DMS 273 (cell line): ENCODE data around the gene ZDHHC14.

Experiments
- DNase-seq: peaks from one replicate; lab custom pipeline; 2025; ENCODE audit not compliant: unreplicated experiment; lab: John Stamatoyannopoulos, UW

ZDHHC14 gene

DNA sequence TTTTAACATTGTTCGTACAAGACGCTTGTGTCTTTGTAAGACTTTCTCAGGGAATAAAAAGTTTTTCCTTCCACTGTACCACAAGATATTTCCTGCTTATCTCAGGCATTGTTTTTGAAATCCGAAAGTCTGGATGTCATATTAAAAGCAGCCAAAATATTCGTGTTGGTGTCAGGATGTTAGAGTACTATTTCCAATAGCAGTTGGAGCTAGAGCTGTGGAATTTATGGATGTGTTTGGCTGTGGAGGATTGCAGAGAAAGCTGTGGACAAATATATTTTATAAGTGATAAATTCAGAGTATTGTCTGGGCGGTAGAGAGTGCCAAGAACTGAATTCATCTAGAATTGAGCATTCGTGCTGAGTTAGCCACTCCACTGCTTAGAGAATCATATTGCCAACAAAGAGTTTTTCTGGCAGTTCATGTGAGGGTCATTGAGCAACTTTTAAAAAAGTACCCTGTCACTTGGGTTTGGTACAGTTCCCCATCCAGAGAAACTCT, 57.7 kb downstream of the ZDHHC14 start:
- DNase-seq, result no peak

GRCh38 chr6:157440171-157440570, 59.2 kb downstream of the ZDHHC14 start:
- no peak for DNase-seq

- no peak for DNase-seq
Measured at GRCh38 chr6:157442291-157442690, 61.3 kb downstream of the ZDHHC14 start.

GRCh38 chr6:157443066-157443800, 62.2 kb downstream of the ZDHHC14 start:
- no peak for DNase-seq

- DNase-seq, result no peak
Measured at GRCh38 chr6:157445277-157446009, 64.5 kb downstream of the ZDHHC14 start.

DNA sequence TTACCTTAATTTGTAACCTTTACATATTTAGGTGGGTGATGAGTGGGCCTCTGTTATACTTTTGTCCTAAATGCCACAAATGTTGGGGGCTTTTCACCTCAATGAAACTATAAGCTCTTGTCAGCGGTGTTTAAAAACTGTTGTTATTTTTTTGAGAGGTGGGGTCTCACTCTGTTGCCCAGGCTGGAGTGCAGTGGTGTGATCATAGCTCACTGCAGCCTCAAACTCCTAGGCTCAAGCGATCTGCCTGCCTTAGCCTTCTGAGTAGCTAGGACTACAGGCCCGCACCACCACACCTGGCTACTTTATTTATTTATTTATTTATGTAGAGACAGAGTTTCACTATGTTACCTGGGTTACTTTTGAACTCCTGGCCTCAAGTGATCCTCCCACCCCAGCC, 66.7 kb downstream of the ZDHHC14 start:
- no peak for DNase-seq

DNA sequence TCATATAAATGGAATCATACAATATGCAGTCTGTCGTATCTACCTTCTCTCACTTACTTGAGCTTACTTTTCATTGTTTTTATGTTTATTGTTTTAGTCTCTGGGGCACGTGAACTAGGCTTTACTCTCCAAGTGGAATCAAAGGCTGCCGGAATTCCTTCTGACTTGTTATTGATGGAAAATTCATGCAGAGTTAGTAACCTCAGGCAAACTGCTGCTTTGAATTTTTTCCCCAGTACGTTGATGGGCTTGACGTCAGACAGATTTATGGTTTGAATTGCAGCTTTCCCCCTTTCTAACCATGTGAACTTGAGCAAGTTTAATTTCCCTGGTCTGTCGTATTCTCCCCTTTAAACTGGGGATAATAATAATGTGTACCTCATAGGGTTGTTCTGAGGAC, 68.6 kb downstream of the ZDHHC14 start:
- no peak for DNase-seq

DNA sequence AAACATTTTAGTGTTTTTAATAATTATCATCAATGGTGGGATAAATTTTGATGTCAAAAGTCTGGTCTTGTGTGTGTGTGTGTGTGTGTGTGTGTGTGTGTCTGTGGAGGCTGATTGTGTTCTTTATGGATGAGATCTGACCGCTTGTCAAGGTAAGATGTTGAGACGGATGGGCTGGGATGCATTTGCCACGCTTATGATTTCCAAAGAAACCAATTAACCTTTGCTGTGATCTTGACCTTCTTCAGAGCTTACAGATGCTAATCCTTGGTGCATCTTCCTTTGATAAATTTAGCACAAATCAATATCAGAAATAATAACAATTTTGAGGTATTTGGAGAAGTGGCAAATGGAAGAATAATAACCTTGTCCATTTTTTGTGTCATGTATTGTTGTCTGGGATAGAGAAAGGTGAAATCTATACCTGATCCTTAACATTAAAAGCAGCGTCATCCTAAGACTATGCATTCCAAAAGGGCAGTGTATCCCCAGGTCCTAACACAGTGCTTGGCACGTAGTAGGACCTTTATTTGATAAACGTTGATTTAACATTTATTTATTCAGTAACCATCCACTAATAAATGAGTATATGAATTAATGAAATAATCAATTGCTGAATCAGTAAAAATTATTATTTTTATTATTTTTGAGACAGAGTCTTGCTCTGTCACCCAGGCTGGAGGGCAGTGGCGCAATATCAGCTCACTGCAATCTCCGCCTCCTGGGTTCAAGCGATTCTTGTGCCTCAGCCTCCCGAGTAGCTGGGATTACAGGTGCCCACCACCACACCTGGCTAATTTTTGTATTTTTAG, 70.1 kb downstream of the ZDHHC14 start:
- no peak for DNase-seq

- DNase-seq, result no peak
Measured at GRCh38 chr6:157452096-157452495, 71.1 kb downstream of the ZDHHC14 start.

- no peak for DNase-seq
Measured at GRCh38 chr6:157453131-157453530, 72.1 kb downstream of the ZDHHC14 start.

GRCh38 chr6:157453978-157454377, 73.0 kb downstream of the ZDHHC14 start:
- DNase-seq, result no peak

DNA sequence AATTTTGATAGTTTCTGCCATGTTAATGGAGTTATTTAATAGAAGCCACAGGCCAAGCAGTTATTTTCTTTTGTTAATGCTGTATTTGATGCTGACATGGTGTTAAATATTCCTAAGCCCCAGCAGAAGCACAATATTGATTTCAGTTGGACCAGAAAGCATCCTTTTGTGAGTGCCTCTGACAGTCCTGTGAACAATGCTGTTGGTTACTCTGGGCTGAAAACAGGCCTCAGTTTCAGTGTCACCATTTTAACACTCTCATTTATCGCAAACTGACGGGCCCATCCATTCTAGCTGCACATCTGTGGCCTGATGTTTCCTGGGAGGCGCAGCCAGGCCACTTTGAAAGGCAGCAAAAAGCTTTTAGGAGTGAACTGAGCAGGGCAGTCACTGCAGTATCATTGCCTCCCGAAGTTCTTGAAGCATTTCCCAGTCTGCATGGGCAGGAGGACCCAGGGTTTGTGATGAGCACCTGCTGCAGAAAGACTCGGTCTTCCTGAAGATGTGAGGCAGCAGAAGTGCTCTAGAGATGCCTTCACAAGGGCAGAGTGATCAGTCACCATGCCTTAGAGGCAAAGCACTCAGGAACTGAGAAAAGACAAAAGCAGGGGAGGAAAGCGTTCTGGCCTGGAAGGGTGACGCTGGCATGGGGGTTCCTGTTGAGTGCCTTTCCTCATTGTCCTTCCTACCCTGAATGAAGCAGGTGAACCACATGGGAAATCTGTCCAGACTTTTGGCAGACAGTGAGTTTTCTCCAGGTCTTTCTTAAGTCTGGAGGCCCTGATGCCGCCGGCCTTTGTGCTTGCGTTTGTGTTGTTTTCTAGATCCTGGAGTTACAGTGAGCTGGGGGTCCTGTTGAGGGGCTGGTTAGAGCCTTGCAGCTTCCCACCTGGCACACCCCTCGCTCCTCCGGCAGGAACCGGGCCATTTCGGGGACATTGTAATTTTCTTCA, 74.0 kb downstream of the ZDHHC14 start:
- no peak for DNase-seq

- DNase-seq, result no peak
Measured at GRCh38 chr6:157455731-157456523, 74.9 kb downstream of the ZDHHC14 start.

DNA sequence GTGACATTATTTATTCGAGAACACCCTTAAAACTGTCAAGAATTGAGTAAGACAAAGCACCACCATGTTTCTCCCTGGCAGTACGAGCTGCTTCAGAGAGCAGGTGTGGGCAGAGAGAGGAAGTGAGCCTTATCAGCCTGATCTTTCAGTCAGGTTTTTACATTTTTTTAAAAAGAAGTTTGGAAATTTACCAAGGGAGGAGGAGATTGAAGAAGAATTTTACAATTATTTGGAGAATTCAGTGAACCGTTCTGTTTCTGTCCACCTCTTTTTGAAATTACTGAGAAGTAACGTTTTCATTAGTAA, 75.5 kb downstream of the ZDHHC14 start:
- no peak for DNase-seq

- DNase-seq, result no peak
Measured at GRCh38 chr6:157457787-157458186, 76.8 kb downstream of the ZDHHC14 start.

DNA sequence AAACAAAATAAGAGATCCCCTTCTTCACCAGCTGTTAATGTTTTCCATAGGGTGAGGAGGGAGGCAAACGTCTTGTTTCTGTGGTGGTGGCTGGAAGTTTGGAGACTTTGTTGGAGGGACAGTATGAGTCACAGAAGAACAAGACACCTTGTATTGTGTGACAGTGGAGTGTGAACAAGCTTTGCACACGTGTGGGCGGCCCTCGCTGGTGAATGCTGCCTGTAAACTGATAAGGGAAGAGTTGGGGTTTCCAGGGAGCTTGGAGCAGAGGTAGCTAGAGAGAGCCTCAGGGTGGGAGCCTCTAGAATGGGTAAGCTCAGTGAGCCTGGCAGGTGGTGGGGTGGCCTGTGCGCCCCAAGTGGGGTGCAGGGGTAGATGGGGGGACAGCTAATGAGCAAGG, 78.3 kb downstream of the ZDHHC14 start:
- DNase-seq, result no peak

DNA sequence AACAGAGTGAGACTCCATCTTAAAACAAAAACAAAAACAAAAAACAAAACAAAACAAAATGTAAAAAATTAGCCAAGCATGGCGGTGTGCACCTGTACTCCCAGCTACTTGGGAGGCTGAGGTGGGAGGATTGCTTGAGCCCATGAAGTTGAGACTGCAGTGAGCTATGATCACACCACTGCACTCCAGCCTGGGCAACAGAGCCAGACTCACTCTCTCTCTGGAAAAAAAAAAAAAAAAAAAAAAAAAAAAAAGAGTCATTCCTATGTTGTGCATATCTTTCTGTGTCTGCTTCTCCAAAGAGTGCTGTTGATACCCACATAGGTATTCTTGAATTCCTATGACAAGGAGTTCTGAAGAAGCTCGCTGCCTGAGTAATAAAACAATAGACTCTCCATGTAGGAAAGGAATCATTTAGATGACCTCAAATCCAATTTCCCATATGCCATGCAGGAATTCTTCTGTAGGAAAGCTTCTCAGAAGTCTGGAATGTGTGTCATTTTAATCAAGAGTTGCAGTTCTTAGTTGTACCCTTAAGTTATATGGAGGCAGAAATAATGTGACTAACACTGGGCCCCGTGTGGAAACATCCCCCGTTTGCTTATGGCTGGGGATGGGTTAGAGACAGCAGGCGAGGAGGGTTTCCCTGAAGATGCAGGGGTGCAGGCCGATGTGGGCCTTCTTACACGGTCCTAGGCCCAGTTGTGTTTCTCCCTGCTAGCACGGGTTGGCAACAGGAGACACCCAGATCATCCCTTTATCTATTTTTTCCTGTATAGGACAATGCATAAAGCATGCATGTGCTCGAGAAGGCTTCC, 79.4 kb downstream of the ZDHHC14 start:
- DNase-seq, result no peak

- DNase-seq, result peak; percentile 10
Measured at GRCh38 chr6:157461000-157461915, 80.3 kb downstream of the ZDHHC14 start.
